H4 (cell line): ENCODE results near the gene GRK5. TPM values are rescaled to one million over a fixed set of nuclear protein-coding genes. Genes with fewer than 3 reads are reported as not detected.
A peak's percentile ranks its signal among the peaks of the same experiment; 100 is the strongest.

ENCODE experiments used
- DNase-seq: peaks from one replicate; pipeline ENCODE4 v3.0.0-alpha.2; 2015; ENCODE audit warnings: low spot score
- total RNA-seq: library from RNA; depleted of rRNA; stranded (reverse); fragments of >200 nt; shearing (Covaris generic); gene quantifications from 2 replicates; pipeline ENCODE4 v1.2.3, GENCODE V29; 2014

GRK5 gene
- total RNA-seq, 1 experiment from 2014 or later: 9.9 TPM

DNA sequence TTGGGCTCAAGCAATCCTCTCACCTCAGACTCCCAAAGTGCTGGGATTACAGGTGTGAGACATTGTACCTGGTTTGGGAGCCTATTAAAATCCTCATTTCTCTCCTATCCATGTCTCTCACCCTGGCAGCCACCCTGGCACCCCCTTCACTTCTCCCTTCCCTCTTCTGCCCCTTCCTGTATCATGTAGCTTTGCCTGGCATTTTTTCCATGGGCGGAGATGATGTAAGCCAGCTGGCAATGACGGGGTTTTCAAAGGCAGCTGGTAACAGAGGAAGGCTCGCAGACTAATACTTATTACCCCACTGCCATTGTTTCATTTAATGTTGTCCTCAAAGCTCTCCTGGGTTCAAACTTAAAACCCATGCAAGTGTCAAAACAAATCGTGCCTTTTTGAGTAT lies 273.3 kb downstream of the GRK5 start:
- DNase-seq: peak; percentile 37

- no peak for DNase-seq
Measured at GRCh38 chr10:119481781-119482426, 274.5 kb downstream of the GRK5 start.

GRCh38 chr10:119483001-119483400 lies 275.6 kb downstream of the GRK5 start:
- no peak for DNase-seq

GRCh38 chr10:119483839-119484238 lies 276.5 kb downstream of the GRK5 start:
- no peak for DNase-seq

GRCh38 chr10:119488675-119489074 lies 281.3 kb downstream of the GRK5 start:
- no peak for DNase-seq

DNA sequence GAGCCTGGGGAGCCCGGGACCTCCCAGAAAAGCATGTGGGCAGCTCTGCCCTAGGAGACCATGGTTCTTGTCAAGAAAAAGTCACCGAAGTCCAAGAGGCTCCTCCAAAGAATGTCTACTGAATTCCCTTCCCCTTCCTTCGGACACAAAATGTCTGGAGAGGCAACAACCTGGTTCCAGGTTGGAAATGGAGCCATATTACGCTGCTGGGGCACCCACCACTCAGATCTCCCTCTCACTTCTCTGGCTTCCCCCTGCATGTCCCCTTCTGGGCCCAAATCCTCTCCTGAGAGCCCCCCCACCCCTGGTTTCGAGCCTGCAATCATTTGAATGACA lies 282.6 kb downstream of the GRK5 start:
- no peak for DNase-seq

- DNase-seq: no peak
Measured at GRCh38 chr10:119491966-119492757, 284.8 kb downstream of the GRK5 start.

GRCh38 chr10:119493155-119493554 lies 285.8 kb downstream of the GRK5 start:
- DNase-seq: no peak

DNA sequence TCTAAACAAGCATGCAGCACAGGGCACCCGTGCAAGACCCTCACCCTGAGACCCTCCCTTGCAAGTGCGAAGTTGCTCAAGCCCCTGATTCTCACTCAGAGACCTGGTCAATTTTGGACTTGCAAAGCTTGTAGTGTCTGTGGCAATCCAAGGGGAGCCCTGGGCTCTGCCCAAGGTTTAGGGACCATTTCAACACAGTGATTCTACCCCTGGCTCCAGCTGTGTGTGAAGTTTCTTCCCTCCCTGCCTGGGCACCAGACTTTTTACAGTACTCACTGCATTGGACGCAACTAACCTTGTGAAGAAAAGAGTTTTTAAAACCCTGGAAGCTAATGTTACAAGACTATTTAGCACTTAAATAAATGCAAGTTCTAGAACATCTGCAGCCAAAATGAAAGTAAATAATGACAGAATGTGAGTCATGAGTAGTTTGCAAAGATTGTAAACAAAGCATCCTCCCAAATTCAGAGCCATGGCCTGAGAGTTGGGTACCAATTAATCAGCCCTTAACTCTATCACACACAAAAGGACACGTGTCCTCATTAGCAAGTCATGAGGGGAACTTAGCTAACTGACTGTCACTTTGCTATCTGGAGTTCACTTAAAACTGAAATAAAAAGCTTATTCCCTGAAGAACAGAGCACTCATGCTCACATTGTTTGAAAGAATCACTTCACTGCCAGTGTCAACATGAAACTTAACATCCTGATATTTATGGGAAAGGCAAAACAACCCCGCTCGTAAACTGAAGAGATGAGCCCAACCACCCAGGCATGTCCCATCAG lies 287.1 kb downstream of the GRK5 start:
- DNase-seq: peak; percentile 27

- DNase-seq: no peak
Measured at GRCh38 chr10:119495021-119495505, 287.7 kb downstream of the GRK5 start.

GRCh38 chr10:119495545-119495944 lies 288.2 kb downstream of the GRK5 start:
- DNase-seq: no peak

- DNase-seq: peak; percentile 69
Measured at GRCh38 chr10:119496273-119496672, 288.9 kb downstream of the GRK5 start.

- DNase-seq: no peak
Measured at GRCh38 chr10:119497243-119497642, 289.9 kb downstream of the GRK5 start.

GRCh38 chr10:119498889-119499676 lies 291.7 kb downstream of the GRK5 start:
- no peak for DNase-seq

DNA sequence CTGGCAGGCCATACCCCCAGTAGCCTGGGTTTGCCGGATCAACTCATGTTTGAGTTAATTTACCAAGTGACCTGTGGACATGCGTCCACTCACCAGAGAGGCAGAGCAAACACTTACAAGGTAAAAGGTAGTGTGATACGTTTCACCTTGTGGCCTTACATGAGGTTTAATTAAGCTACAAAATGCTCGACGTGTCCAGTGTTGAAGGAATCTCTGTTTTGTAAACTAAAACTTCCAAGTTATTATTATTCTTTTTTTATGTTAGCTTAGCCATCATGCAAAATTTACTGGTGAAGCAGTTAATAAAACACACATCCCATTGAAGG lies 292.3 kb downstream of the GRK5 start:
- DNase-seq: no peak

DNA sequence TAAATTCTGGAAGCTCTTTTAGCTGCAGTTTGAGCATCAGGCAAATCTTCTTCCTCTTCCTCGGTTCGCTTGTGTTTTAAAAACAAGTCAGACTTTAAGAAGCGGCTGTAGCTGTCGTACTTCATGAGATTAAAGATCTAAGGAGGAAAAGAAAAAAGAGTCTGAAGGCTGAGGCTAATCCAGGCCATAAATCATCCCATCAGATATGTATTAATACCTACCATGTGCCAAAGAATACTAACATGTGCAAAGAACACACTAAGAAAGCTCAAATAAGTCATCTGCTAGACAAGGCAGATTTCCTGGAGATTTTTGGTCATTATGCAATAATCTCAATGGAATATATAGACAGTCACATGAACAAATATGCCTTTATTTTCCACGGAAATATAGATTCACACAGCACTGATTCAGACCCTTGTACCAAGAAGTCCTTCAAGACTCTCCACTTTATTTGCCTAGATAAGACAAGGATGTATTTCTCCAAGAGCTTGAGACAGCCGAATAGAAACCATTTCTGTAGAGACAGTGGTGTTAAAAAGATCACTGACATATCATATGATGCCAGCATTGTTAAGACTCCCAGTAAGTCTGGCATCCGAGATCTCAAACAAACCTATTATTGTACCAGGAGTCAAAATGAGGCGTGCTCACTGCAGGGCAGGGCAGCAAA lies 292.9 kb downstream of the GRK5 start:
- DNase-seq: no peak

DNA sequence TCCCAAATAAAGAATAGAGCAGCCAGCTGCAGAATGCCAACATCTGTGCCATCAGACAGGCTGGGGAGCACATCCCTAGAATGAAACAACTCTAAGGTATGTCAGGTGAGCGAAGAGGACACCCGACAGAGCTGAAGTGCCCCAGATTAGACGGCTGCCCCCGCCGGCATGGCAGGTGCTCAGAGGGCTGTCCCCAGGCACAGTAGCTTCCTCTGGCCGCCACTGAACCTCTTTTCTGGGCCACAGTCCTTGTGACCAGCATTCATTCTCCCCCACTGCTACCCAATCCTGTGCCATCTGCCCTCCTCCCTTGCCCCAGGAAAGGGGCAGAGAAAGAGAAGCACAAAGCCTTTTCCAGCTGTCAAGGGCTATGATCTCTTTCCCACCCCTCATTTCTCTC lies 293.4 kb downstream of the GRK5 start:
- DNase-seq: no peak

DNA sequence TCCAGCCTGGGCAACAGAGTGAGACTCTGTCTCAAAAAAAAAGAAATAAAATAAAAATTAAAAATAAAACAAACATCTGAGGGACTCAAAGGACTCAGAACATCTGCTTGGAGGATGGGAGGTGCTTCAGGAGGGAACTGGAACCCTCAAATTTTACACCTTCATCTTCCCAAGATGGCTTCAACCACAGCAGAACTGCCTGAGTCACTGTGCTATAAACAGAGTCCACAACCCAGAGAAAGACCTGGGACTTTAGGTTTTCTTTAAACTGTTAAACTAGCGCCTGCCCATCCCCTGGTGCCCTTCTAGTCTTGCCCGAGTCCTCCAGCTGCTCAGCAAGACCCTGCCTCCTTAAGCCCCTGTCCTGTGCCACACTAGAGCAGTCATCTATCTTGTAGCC lies 294.3 kb downstream of the GRK5 start:
- no peak for DNase-seq

GRCh38 chr10:119502209-119502608 lies 294.8 kb downstream of the GRK5 start:
- DNase-seq: no peak

DNA sequence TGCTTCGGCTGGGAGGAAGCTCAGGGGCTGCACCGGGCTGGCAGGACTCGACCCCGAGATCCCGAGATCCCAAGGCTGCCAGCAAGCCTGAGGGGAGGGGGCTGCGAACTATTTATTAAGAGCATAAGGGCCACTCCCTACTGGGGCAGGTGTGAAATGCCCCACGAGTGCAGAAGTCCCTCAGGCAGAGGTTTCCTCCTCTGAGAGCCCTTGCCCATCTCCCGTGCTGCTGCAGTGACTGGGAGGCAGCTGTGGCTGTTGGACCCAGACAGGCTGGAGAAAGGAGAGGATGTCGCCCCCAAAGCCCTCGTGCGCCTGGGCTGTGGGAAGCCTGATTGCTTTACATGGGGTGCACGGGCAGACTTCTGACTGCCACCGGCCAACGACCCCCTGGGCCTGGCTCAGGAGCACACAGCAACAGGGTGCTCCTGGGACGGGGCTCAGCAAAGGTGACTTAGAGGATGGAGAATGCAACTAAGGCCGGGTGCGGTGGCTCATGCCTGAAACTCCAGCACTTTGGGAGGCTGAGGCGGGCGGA lies 295.3 kb downstream of the GRK5 start:
- DNase-seq: no peak

DNA sequence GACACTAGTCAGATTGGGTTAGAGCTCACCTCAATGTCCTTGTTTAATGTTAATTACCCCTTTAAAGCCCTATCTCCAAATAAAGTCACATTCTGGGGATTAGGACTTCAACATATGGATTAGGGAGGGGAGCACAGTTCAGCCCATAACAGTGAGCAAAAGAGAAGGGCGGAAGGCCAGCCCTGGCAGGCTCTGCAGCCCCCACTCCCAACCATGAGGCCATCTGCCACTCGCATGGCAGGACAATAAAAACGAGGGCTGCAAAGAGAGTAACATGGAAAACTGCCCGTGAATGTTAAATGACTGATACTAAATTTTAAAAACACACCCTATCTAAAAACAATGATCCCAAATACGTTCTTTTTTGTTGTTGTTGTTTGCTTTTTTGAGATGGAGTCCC lies 296.4 kb downstream of the GRK5 start:
- DNase-seq: no peak
